Panc1 (cell line): ENCODE data around the gene MYH11. TPM values are rescaled to one million over a fixed set of nuclear protein-coding genes. Genes with fewer than 3 reads are reported as not detected.

Source experiments
- ATAC-seq: fragments of 200-7000 bp; cut with Tn5 transposase; 2 replicates; pipeline ENCODE4 v1.9.1; 2020; ENCODE audit warnings: mild to moderate bottlenecking, moderate library complexity
- BruUV-seq: library from RNA; stranded (reverse); fragments of 400-500 nt; replicated peaks from 2 replicates; lab custom pipeline; 2021; lab: Mats Ljungman, UMichigan
- CTCF ChIA-PET: fragments of 300-600 bp; sonication (Branson Sonifier 250); formaldehyde crosslinking; loops from one replicate; lab custom pipeline; 2022; ENCODE audit warnings: antibody characterized with exemption; lab: Charles Lee
- POLR2A ChIA-PET: fragments of 300-600 bp; sonication (Branson Sonifier 250); formaldehyde crosslinking; loops from one replicate; lab custom pipeline; 2022; ENCODE audit warnings: antibody characterized with exemption; lab: Charles Lee
- DNase-seq: peaks from one replicate; pipeline ENCODE4 v3.0.0-alpha.2; 2010; ENCODE audit warnings: low read depth, low spot score
- H3K27ac ChIP-seq: 2 replicates; pipeline ENCODE4 v1.5.1; 2011; ENCODE audit warnings: mild to moderate bottlenecking, low read length, inconsistent platforms
- H3K27me3 ChIP-seq: fragments of 200-500 bp; sonication (Bioruptor generic); 2 replicates; pipeline ENCODE4 v1.6.0; 2014; ENCODE audit warnings: low read length, inconsistent platforms; ENCODE audit not compliant: control insufficient read depth, insufficient read depth
- H3K36me3 ChIP-seq: fragments of 200-500 bp; sonication (Bioruptor generic); 2 replicates; pipeline ENCODE4 v1.5.1; 2014; ENCODE audit warnings: inconsistent platforms, mild to moderate bottlenecking, low read length, moderate library complexity; ENCODE audit not compliant: control insufficient read depth, insufficient read depth
- H3K4me1 ChIP-seq: 2 replicates; pipeline ENCODE4 v1.5.1; 2011; ENCODE audit warnings: inconsistent platforms, mild to moderate bottlenecking, low read length, moderate library complexity; ENCODE audit not compliant: control insufficient read depth, insufficient read depth
- H3K4me3 ChIP-seq, 2 experiments: 2 replicates each; pipeline ENCODE4 v1.5.1; 2011 to 2012; ENCODE audit warnings: low read depth in 2 of 2, low read length in 2 of 2, mild to moderate bottlenecking in 2 of 2, inconsistent platforms in 1 of 2, moderate library complexity in 1 of 2
- H3K9me3 ChIP-seq: fragments of 200-500 bp; sonication (Bioruptor generic); 2 replicates; pipeline ENCODE4 v1.5.1; 2014; ENCODE audit warnings: low read depth, mild to moderate bottlenecking, inconsistent platforms, low read length, moderate library complexity; ENCODE audit not compliant: control insufficient read depth, insufficient read depth
- POLR2AphosphoS5 ChIP-seq: IDR thresholded peaks from 2 replicates; pipeline ENCODE4 v1.6.1; 2012; ENCODE audit warnings: mild to moderate bottlenecking, low read depth, low read length, moderate library complexity
- REST ChIP-seq, 2 experiments: IDR thresholded peaks; 2 replicates each; pipeline ENCODE4 v1.6.1; 2011 to 2012; ENCODE audit warnings: low read depth in 2 of 2, control low read depth in 1 of 2, low read length in 1 of 2, mild to moderate bottlenecking in 1 of 2, moderate library complexity in 1 of 2; ENCODE audit not compliant: insufficient read depth in 1 of 2
- SIN3A ChIP-seq: IDR thresholded peaks from 2 replicates; pipeline ENCODE4 v1.6.1; 2012; ENCODE audit warnings: low read depth, mild to moderate bottlenecking, low read length, moderate library complexity, borderline replicate concordance; ENCODE audit not compliant: insufficient read depth
- TCF7L2 ChIP-seq: IDR thresholded peaks from 2 replicates; pipeline ENCODE4 v1.6.1; 2011; ENCODE audit warnings: mild to moderate bottlenecking, low read depth, low read length, inconsistent platforms
- in situ Hi-C: cut with HindIII; loops from 2 replicates; pipeline ENCODE4 v1.10.0; 2016; ENCODE audit warnings: low sequenced_read_pairs, low pct_unique_long_range_greater_than_20kb
- intact Hi-C: fragments of 100-400 bp; cut with micrococcal nuclease; formaldehyde crosslinking; loops from one replicate; pipeline ENCODE4 v1.10.0; 2022; ENCODE audit not compliant: unreplicated experiment
- total RNA-seq: library from RNA; stranded (reverse); gene quantifications from one replicate; pipeline ENCODE4 v1.2.1, GENCODE V29; 2021; ENCODE audit not compliant: unreplicated experiment
- TF ChIP-seq, protein P1 (sequence below): fragments of 450-650 bp; IDR thresholded peaks from 2 replicates; pipeline ENCODE4 v1.5.1; 2017; ENCODE audit warnings: mild to moderate bottlenecking

MYH11 gene
- total RNA-seq, 1 experiment from 2014 or later: 0.51 TPM

- no TSS peak for BruUV-seq
- ChIA-PET CTCF (interaction anchor here (0.6 kb wide), 1 partner anchor 9 kb away, joined by 3 read pairs; no protein-coding TSS in a partner anchor), POLR2A (no interaction called here)
- Histone ChIP-seq H3K4me3 (no peak overlapping the region), H3K9me3 (no peaks in the 10 kb centered on the region), H3K27me3 (no peaks in the 10 kb centered on the region), H3K4me1 (no peaks in the 10 kb centered on the region), H3K27ac (no peak overlapping the region), H3K36me3 (no peaks in the 10 kb centered on the region)
- DNase-seq (no peak), ATAC-seq (no peak)
- in situ Hi-C loops: no loop called here
- no peak for TF ChIP-seq POLR2AphosphoS5
- TF ChIP-seq, protein P1, sequence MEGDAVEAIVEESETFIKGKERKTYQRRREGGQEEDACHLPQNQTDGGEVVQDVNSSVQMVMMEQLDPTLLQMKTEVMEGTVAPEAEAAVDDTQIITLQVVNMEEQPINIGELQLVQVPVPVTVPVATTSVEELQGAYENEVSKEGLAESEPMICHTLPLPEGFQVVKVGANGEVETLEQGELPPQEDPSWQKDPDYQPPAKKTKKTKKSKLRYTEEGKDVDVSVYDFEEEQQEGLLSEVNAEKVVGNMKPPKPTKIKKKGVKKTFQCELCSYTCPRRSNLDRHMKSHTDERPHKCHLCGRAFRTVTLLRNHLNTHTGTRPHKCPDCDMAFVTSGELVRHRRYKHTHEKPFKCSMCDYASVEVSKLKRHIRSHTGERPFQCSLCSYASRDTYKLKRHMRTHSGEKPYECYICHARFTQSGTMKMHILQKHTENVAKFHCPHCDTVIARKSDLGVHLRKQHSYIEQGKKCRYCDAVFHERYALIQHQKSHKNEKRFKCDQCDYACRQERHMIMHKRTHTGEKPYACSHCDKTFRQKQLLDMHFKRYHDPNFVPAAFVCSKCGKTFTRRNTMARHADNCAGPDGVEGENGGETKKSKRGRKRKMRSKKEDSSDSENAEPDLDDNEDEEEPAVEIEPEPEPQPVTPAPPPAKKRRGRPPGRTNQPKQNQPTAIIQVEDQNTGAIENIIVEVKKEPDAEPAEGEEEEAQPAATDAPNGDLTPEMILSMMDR: no peak
- no peak for TF ChIP-seq REST (IDR thresholded peaks at IDR 0.05; ENCODE audit: insufficient read depth in 1 of 2, low read depth in 2 of 2, low read length in 1 of 2)
- intact Hi-C loops: no loop called here
These were observed 166.5 kb downstream of the MYH11 start for GRCh38 chr16:15690296-15690695.

- Histone ChIP-seq H3K27me3 (no peaks in the 10 kb centered on the region), H3K4me3 (no peak overlapping the region), H3K36me3 (no peaks in the 10 kb centered on the region), H3K4me1 (no peaks in the 10 kb centered on the region), H3K9me3 (no peaks in the 10 kb centered on the region), H3K27ac (no peak overlapping the region)
- ChIA-PET CTCF (interaction anchor here (0.7 kb wide), 1 partner anchor 17 kb away, joined by 3 read pairs; no protein-coding TSS in a partner anchor), POLR2A (no interaction called here)
- ATAC-seq: no peak
- TF ChIP-seq, protein P1: no peak
- TF ChIP-seq REST (IDR thresholded peaks at IDR 0.05; ENCODE audit: insufficient read depth in 1 of 2, low read depth in 2 of 2, low read length in 1 of 2) (no peak), SIN3A (no peak), POLR2AphosphoS5 (no peak), TCF7L2 (no peak)
- no peak for DNase-seq
- in situ Hi-C loops: no loop called here
- intact Hi-C loops: no loop called here
- BruUV-seq: no TSS peak
These were observed 167.5 kb downstream of the MYH11 start for GRCh38 chr16:15689290-15689689.
